ENCODE data around the gene MYF5. TPM values are rescaled to one million over a fixed set of nuclear protein-coding genes. Genes with fewer than 3 reads are reported as not detected.

MYF5 gene
- polyA plus RNA-seq, 1 of the 3 experiments (the other 2 are of a cell fraction) = not detected

- CTCF ChIA-PET = no interaction called here
- no peaks in the 10 kb centered on the region for H3K4me1 ChIP-seq (ENCODE audit: control insufficient read depth in 1 of 2, insufficient read depth in 2 of 2, low read depth in 1 of 2, low read length in 1 of 2)
- no peak overlapping the region for H3K27ac ChIP-seq (ENCODE audit: low read depth in 2 of 2, low read length in 1 of 2)
- DNase-seq = no peak
- no peak overlapping the region for H3K4me2 ChIP-seq
- 12% methylated on average over 3 of the region's 3 CpGs for WGBS (ENCODE audit: low lambda C conversion rate)
- POLR2A ChIA-PET = no interaction called here
- no peak overlapping the region for H3K9ac ChIP-seq
- H2AFZ ChIP-seq (ENCODE audit: low read depth) = no peak overlapping the region
- no peak overlapping the region for H3K4me3 ChIP-seq (ENCODE audit: low read depth in 2 of 2, low read length in 1 of 2)
- no peaks in the 10 kb centered on the region for H3K79me2 ChIP-seq (ENCODE audit: insufficient read depth)
- no peak for TF ChIP-seq RAD21 (IDR thresholded peaks at IDR 0.05; ENCODE audit: low read length)
- TF ChIP-seq, protein P1, sequence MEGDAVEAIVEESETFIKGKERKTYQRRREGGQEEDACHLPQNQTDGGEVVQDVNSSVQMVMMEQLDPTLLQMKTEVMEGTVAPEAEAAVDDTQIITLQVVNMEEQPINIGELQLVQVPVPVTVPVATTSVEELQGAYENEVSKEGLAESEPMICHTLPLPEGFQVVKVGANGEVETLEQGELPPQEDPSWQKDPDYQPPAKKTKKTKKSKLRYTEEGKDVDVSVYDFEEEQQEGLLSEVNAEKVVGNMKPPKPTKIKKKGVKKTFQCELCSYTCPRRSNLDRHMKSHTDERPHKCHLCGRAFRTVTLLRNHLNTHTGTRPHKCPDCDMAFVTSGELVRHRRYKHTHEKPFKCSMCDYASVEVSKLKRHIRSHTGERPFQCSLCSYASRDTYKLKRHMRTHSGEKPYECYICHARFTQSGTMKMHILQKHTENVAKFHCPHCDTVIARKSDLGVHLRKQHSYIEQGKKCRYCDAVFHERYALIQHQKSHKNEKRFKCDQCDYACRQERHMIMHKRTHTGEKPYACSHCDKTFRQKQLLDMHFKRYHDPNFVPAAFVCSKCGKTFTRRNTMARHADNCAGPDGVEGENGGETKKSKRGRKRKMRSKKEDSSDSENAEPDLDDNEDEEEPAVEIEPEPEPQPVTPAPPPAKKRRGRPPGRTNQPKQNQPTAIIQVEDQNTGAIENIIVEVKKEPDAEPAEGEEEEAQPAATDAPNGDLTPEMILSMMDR (IDR thresholded peaks at IDR 0.05) = no peak
- no peak for TF ChIP-seq SIN3A (IDR thresholded peaks at IDR 0.05; ENCODE audit: borderline replicate concordance, low read depth, low read length)
- TF ChIP-seq MXI1 (IDR thresholded peaks at IDR 0.05; ENCODE audit: low read depth, low read length) = no peak
- H3K27me3 ChIP-seq (ENCODE audit: insufficient read depth) = peaks cover 17% of the 10 kb centered on the region; the same call in 1 of the 2 replicates
- H3K9me3 ChIP-seq = no peaks in the 10 kb centered on the region
- no peaks in the 10 kb centered on the region for H3F3A ChIP-seq (replicated peaks; ENCODE audit: insufficient read depth)
- H4K20me1 ChIP-seq (ENCODE audit: insufficient read depth) = no peaks in the 10 kb centered on the region
- no peaks in the 10 kb centered on the region for H3K9me2 ChIP-seq
- H3K36me3 ChIP-seq (replicated peaks in 1 of 2; ENCODE audit: control insufficient read depth in 1 of 2, insufficient read depth in 2 of 2, low read length in 1 of 2) = no peaks in the 10 kb centered on the region
These were observed 37.2 kb upstream of the MYF5 start for GRCh38 chr12:80679346-80680131.

- H3K9me3 ChIP-seq = no peaks in the 10 kb centered on the region; the same call in 1 of the 2 replicates
- no peak for DNase-seq
- H3K4me2 ChIP-seq = no peak overlapping the region
- no peak overlapping the region for H3K9ac ChIP-seq
- WGBS (ENCODE audit: low lambda C conversion rate) = 4% methylated on average over 2 of the region's 2 CpGs
- H3K4me1 ChIP-seq (ENCODE audit: control insufficient read depth in 1 of 2, insufficient read depth in 2 of 2, low read depth in 1 of 2, low read length in 1 of 2) = no peaks in the 10 kb centered on the region
- no peaks in the 10 kb centered on the region for H3K36me3 ChIP-seq (replicated peaks in 1 of 2; ENCODE audit: control insufficient read depth in 1 of 2, insufficient read depth in 2 of 2, low read length in 1 of 2)
- H3F3A ChIP-seq (replicated peaks; ENCODE audit: insufficient read depth) = no peaks in the 10 kb centered on the region
- ChIA-PET POLR2A (no interaction called here), CTCF (interaction anchor here (1.3 kb wide), 1 partner anchor 27 kb away, joined by 3 read pairs; the partner anchor contains the start of gene MYF6)
- TF ChIP-seq TEAD4 (IDR thresholded peaks at IDR 0.05; ENCODE audit: borderline replicate concordance, insufficient read depth) (no peak), NRF1 (IDR thresholded peaks at IDR 0.05; ENCODE audit: low read depth, low read length) (no peak)
- H3K27ac ChIP-seq (ENCODE audit: low read depth in 2 of 2, low read length in 1 of 2) = no peak overlapping the region
- H4K20me1 ChIP-seq (ENCODE audit: insufficient read depth) = no peaks in the 10 kb centered on the region
- no peak overlapping the region for H2AFZ ChIP-seq (ENCODE audit: low read depth)
- H3K4me3 ChIP-seq (ENCODE audit: low read depth in 2 of 2, low read length in 1 of 2) = no peak overlapping the region
- H3K27me3 ChIP-seq (ENCODE audit: insufficient read depth) = peaks cover 11% of the 10 kb centered on the region; the same call in 1 of the 2 replicates
- no peaks in the 10 kb centered on the region for H3K79me2 ChIP-seq (ENCODE audit: insufficient read depth)
- no peaks in the 10 kb centered on the region for H3K9me2 ChIP-seq
These were observed 35.4 kb upstream of the MYF5 start for GRCh38 chr12:80681287-80681686.

- DNase-seq = no peak
- H4K20me1 ChIP-seq (ENCODE audit: insufficient read depth) = no peaks in the 10 kb centered on the region
- no peaks in the 10 kb centered on the region for H3K9me2 ChIP-seq
- no peaks in the 10 kb centered on the region for H3K79me2 ChIP-seq (ENCODE audit: insufficient read depth)
- no peak overlapping the region for H2AFZ ChIP-seq (ENCODE audit: low read depth)
- no peaks in the 10 kb centered on the region for H3K36me3 ChIP-seq (replicated peaks in 1 of 2; ENCODE audit: control insufficient read depth in 1 of 2, insufficient read depth in 2 of 2, low read length in 1 of 2)
- no peaks in the 10 kb centered on the region for H3K4me1 ChIP-seq (ENCODE audit: control insufficient read depth in 1 of 2, insufficient read depth in 2 of 2, low read depth in 1 of 2, low read length in 1 of 2)
- no peaks in the 10 kb centered on the region; the same call in 1 of the 2 replicates for H3K9me3 ChIP-seq
- WGBS (ENCODE audit: low lambda C conversion rate) = 3% methylated on average over 3 of the region's 3 CpGs
- no peaks in the 10 kb centered on the region for H3F3A ChIP-seq (replicated peaks; ENCODE audit: insufficient read depth)
- H3K4me3 ChIP-seq (ENCODE audit: low read depth in 2 of 2, low read length in 1 of 2) = no peak overlapping the region
- H3K9ac ChIP-seq = no peak overlapping the region
- peaks cover 6% of the 10 kb centered on the region; the same call in 1 of the 2 replicates for H3K27me3 ChIP-seq (ENCODE audit: insufficient read depth)
- CTCF ChIA-PET = interaction anchor here (1.3 kb wide), 1 partner anchor 26 kb away, joined by 3 read pairs; the partner anchor contains the start of gene MYF6
- no peak overlapping the region for H3K4me2 ChIP-seq
- H3K27ac ChIP-seq (ENCODE audit: low read depth in 2 of 2, low read length in 1 of 2) = no peak overlapping the region
- POLR2A ChIA-PET = no interaction called here
- TF ChIP-seq MXI1 (IDR thresholded peaks at IDR 0.05; ENCODE audit: low read depth, low read length) (no peak), IRF3 (IDR thresholded peaks at IDR 0.05; ENCODE audit: low read depth, low read length) (no peak), USF2 (IDR thresholded peaks at IDR 0.05; ENCODE audit: borderline replicate concordance, low read depth, low read length) (no peak), EP300 (IDR thresholded peaks at IDR 0.05; ENCODE audit: borderline replicate concordance in 1 of 2, low read depth in 1 of 2, low read length in 1 of 2) (no peak), ZBTB33 (IDR thresholded peaks at IDR 0.05; ENCODE audit: borderline replicate concordance, low read depth) (no peak)
- TF ChIP-seq, protein P1 (IDR thresholded peaks at IDR 0.05) = no peak
These were observed 34.9 kb upstream of the MYF5 start for GRCh38 chr12:80681786-80682185.
